Uterus (tissue), 2 donors: ENCODE measurements around the gene AHI1.

Experiments used
- POLR2A ChIP-seq, 2 donors: fragments of 450-650 bp; IDR thresholded peaks; one replicate each; pipeline ENCODE4 v1.6.1; 2016; ENCODE audit warnings: antibody characterized with exemption in 2 of 2, mild to moderate bottlenecking in 1 of 2, moderate library complexity in 1 of 2
- TF ChIP-seq, protein P1 (sequence below), 4 experiments: fragments of 200-600 bp in 2 of 4; fragments of 450-650 bp in 2 of 4; sonication (generic) in 2 of 4; IDR thresholded peaks; one replicate each; pipeline ENCODE4 v1.5.1; 2016 to 2019; ENCODE audit warnings: antibody characterized with exemption in 4 of 4, mild to moderate bottlenecking in 2 of 4, moderate library complexity in 1 of 4

DNA sequence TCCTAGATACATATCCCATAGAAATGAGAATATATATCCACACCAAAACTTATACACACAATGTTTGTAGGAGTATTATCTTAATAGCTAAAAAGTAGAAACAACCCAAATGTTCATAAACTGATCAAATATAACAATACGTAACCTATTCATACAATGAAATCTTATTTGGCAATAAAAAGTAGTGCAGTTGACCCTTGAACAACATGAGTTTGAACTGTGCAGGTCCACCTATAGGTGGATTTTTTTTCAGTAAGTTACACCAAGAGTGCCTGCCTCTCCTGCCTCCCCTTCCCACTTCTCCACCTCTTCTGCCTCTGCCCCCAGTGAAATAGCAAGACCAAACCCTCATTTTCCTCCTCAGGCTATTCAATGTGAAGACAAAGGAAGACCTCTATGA is 95.2 kb downstream of the AHI1 start:
- TF ChIP-seq, protein P1, sequence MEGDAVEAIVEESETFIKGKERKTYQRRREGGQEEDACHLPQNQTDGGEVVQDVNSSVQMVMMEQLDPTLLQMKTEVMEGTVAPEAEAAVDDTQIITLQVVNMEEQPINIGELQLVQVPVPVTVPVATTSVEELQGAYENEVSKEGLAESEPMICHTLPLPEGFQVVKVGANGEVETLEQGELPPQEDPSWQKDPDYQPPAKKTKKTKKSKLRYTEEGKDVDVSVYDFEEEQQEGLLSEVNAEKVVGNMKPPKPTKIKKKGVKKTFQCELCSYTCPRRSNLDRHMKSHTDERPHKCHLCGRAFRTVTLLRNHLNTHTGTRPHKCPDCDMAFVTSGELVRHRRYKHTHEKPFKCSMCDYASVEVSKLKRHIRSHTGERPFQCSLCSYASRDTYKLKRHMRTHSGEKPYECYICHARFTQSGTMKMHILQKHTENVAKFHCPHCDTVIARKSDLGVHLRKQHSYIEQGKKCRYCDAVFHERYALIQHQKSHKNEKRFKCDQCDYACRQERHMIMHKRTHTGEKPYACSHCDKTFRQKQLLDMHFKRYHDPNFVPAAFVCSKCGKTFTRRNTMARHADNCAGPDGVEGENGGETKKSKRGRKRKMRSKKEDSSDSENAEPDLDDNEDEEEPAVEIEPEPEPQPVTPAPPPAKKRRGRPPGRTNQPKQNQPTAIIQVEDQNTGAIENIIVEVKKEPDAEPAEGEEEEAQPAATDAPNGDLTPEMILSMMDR (IDR thresholded peaks at IDR 0.05), result no peak
- TF ChIP-seq POLR2A (IDR thresholded peaks at IDR 0.05), result no peak
